ENCODE measurements around the gene P2RY14. TPM values are rescaled to one million over a fixed set of nuclear protein-coding genes. Genes with fewer than 3 reads are reported as not detected.

Gene P2RY14
- total and polyA plus RNA-seq, 12 donors: 0.72 to 5.3 (median 2.7) TPM

GRCh38 chr3:151265866-151266265 is 12.5 kb downstream of the P2RY14 start:
- peak overlapping the region in 3 of 10 donors; percentile 15 to 76 (median 53) for H3K27ac ChIP-seq
- no peak for TF ChIP-seq CTCF (IDR thresholded peaks at IDR 0.05)
- DNase-seq (peak in 1 of 2 donors; percentile 14), ATAC-seq (peak in 6 of 8 donors; percentile 30 to 69 (median 50))
- intact Hi-C loops (cut with DNase I): loop anchor here in 1 of 10 donors (5.0 kb wide), 1 partner anchor 39 kb away; no protein-coding TSS in a partner anchor
- H3K9me3 ChIP-seq: no peaks in the 10 kb centered on the region
- no peak overlapping the region for H3K4me3 ChIP-seq
- no peaks in the 10 kb centered on the region for H3K36me3 ChIP-seq
- no peaks in the 10 kb centered on the region for H3K27me3 ChIP-seq
- WGBS, 2 donors: 73 to 78% methylated on average over 5 of the region's 5 CpGs
- peaks cover 0 to 46% (median 5%) of the 10 kb centered on the region in 9 donors for H3K4me1 ChIP-seq

GRCh38 chr3:151265166-151265565 is 13.2 kb downstream of the P2RY14 start:
- 84 to 86% methylated on average over 5 of the region's 5 CpGs for WGBS, 2 donors

GRCh38 chr3:151264605-151265004 is 13.7 kb downstream of the P2RY14 start:
- Histone ChIP-seq H3K9me3 (no peaks in the 10 kb centered on the region), H3K27me3 (no peaks in the 10 kb centered on the region), H3K4me1 (peaks cover 0 to 46% (median 5%) of the 10 kb centered on the region in 9 donors), H3K27ac (peak overlapping the region in 2 of 10 donors; percentile 15 to 76), H3K4me3 (no peak overlapping the region), H3K36me3 (no peaks in the 10 kb centered on the region)
- 94 to 100% methylated on average over 1 of the region's 1 CpG for WGBS, 2 donors
- intact Hi-C loops (cut with DNase I): loop anchor here in 1 of 10 donors (5.0 kb wide), 1 partner anchor 37 kb away; no protein-coding TSS in a partner anchor
- no peak for DNase-seq
- TF ChIP-seq CTCF (IDR thresholded peaks at IDR 0.05): no peak
- no peak for ATAC-seq

More at GRCh38 chr3:151265166-151265565, 13.2 kb downstream of the P2RY14 start:
- no peaks in the 10 kb centered on the region for H3K9me3 ChIP-seq
- no peaks in the 10 kb centered on the region for H3K36me3 ChIP-seq
- peak overlapping the region in 4 of 10 donors; percentile 14 to 76 (median 34) for H3K27ac ChIP-seq
- intact Hi-C loops (cut with DNase I): loop anchor here in 1 of 10 donors (5.0 kb wide), 1 partner anchor 38 kb away; no protein-coding TSS in a partner anchor
- ATAC-seq (no peak), DNase-seq (no peak)
- H3K4me3 ChIP-seq: no peak overlapping the region
- H3K4me1 ChIP-seq: peaks cover 0 to 46% (median 5%) of the 10 kb centered on the region in 9 donors
- no peak for TF ChIP-seq CTCF (IDR thresholded peaks at IDR 0.05)
- H3K27me3 ChIP-seq: no peaks in the 10 kb centered on the region

- Histone ChIP-seq H3K27ac (no peak overlapping the region), H3K4me3 (no peak overlapping the region), H3K36me3 (no peaks in the 10 kb centered on the region), H3K9me3 (no peaks in the 10 kb centered on the region), H3K27me3 (no peaks in the 10 kb centered on the region), H3K4me1 (peaks cover 0 to 35% (median 5%) of the 10 kb centered on the region in 9 donors)
- ATAC-seq: no peak
- TF ChIP-seq CTCF (IDR thresholded peaks at IDR 0.05): no peak
- no peak for DNase-seq
- intact Hi-C loops (cut with DNase I): no loop called here
- 80 to 81% methylated on average over 8 of the region's 8 CpGs for WGBS, 2 donors
These were observed 15.3 kb downstream of the P2RY14 start for GRCh38 chr3:151262871-151263525.
